Mammary epithelial cell (primary cell): ENCODE results near the gene FANCE.

Source experiments
- EZH2 ChIP-seq: IDR thresholded peaks from 2 replicates; pipeline ENCODE4 v1.6.1; 2012; ENCODE audit warnings: low read length, inconsistent platforms, borderline replicate concordance
- TF ChIP-seq, protein P1 (sequence below), 2 donors: IDR thresholded peaks in 1 of 2; conservative IDR thresholded peaks in 1 of 2; 2 replicates each; pipeline ENCODE4 v1.5.1; 2011 to 2012; ENCODE audit warnings: inconsistent platforms in 2 of 2, low read length in 2 of 2, mild to moderate bottlenecking in 2 of 2, control low read depth in 1 of 2, low read depth in 1 of 2; ENCODE audit not compliant: insufficient read depth in 1 of 2; ENCODE audit errors: extremely low read depth in 1 of 2

DNA sequence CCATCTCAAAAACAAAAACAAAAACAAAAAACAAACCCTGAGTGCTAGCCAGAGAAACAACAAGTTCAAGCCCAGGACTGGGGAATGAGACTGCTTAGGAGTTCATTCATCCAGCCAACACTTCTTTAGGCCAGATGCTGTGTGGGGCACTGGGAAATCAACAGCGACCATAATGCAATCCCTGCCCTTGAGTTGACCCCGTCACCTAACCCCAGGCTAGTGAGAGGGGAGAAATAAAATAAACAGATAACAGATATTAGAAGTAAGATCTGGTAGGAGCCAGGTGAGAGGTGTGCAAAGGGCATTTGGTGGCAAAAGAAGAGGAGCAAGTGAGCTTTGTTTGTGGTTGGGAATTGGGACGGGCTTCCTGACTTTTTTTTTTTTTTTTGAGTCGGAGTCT, 11.2 kb downstream of the FANCE start:
- TF ChIP-seq EZH2 = no peak
- TF ChIP-seq, protein P1, sequence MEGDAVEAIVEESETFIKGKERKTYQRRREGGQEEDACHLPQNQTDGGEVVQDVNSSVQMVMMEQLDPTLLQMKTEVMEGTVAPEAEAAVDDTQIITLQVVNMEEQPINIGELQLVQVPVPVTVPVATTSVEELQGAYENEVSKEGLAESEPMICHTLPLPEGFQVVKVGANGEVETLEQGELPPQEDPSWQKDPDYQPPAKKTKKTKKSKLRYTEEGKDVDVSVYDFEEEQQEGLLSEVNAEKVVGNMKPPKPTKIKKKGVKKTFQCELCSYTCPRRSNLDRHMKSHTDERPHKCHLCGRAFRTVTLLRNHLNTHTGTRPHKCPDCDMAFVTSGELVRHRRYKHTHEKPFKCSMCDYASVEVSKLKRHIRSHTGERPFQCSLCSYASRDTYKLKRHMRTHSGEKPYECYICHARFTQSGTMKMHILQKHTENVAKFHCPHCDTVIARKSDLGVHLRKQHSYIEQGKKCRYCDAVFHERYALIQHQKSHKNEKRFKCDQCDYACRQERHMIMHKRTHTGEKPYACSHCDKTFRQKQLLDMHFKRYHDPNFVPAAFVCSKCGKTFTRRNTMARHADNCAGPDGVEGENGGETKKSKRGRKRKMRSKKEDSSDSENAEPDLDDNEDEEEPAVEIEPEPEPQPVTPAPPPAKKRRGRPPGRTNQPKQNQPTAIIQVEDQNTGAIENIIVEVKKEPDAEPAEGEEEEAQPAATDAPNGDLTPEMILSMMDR (conservative IDR thresholded peaks at IDR 0.05 in 1 of 2, IDR thresholded peaks at IDR 0.05 in 1 of 2; ENCODE audit: extremely low read depth in 1 of 2, insufficient read depth in 1 of 2, low read depth in 1 of 2, low read length in 2 of 2) = no peak
